ENCODE measurements around the gene MRPS18C. TPM values are rescaled to one million over a fixed set of nuclear protein-coding genes. Genes with fewer than 3 reads are reported as not detected.

The MRPS18C gene
- total and polyA plus RNA-seq, 10 of the 15 experiments (the other 5 are each of a cell fraction or from before 2014, with no cell fraction given) = 38.0 to 283 (median 78.8) TPM

DNA sequence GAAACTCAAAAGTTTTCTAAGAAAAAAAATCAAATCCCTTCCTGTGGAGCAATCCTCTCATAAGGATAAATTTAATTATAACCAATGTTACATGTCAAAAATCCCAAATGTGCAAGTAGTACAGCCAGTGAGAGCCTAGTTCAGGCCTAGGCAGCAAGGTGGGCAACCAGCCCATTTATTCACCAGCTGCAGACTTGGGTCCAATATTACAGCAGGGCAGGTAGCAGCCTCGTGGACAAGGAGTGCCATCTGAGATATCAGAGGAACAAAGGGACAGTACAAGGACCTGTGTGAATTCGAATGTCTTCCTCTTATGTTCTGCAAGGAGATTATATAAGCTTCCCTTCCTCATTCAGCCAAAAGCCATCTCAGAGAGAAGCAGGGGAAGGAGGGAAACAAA, 6.8 kb upstream of the MRPS18C start (continued):
- TF ChIP-seq, protein P1, sequence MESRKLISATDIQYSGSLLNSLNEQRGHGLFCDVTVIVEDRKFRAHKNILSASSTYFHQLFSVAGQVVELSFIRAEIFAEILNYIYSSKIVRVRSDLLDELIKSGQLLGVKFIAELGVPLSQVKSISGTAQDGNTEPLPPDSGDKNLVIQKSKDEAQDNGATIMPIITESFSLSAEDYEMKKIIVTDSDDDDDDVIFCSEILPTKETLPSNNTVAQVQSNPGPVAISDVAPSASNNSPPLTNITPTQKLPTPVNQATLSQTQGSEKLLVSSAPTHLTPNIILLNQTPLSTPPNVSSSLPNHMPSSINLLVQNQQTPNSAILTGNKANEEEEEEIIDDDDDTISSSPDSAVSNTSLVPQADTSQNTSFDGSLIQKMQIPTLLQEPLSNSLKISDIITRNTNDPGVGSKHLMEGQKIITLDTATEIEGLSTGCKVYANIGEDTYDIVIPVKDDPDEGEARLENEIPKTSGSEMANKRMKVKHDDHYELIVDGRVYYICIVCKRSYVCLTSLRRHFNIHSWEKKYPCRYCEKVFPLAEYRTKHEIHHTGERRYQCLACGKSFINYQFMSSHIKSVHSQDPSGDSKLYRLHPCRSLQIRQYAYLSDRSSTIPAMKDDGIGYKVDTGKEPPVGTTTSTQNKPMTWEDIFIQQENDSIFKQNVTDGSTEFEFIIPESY (IDR thresholded peaks at IDR 0.05) = no peak
- TF ChIP-seq HDGF (IDR thresholded peaks at IDR 0.05) (no peak), HCFC1 (IDR thresholded peaks at IDR 0.05; ENCODE audit: low read length) (no peak), GATAD2B (conservative IDR thresholded peaks at IDR 0.05; ENCODE audit: low read depth) (no peak), CHD4 (IDR thresholded peaks at IDR 0.05) (no peak)
- TF ChIP-seq, protein P2, sequence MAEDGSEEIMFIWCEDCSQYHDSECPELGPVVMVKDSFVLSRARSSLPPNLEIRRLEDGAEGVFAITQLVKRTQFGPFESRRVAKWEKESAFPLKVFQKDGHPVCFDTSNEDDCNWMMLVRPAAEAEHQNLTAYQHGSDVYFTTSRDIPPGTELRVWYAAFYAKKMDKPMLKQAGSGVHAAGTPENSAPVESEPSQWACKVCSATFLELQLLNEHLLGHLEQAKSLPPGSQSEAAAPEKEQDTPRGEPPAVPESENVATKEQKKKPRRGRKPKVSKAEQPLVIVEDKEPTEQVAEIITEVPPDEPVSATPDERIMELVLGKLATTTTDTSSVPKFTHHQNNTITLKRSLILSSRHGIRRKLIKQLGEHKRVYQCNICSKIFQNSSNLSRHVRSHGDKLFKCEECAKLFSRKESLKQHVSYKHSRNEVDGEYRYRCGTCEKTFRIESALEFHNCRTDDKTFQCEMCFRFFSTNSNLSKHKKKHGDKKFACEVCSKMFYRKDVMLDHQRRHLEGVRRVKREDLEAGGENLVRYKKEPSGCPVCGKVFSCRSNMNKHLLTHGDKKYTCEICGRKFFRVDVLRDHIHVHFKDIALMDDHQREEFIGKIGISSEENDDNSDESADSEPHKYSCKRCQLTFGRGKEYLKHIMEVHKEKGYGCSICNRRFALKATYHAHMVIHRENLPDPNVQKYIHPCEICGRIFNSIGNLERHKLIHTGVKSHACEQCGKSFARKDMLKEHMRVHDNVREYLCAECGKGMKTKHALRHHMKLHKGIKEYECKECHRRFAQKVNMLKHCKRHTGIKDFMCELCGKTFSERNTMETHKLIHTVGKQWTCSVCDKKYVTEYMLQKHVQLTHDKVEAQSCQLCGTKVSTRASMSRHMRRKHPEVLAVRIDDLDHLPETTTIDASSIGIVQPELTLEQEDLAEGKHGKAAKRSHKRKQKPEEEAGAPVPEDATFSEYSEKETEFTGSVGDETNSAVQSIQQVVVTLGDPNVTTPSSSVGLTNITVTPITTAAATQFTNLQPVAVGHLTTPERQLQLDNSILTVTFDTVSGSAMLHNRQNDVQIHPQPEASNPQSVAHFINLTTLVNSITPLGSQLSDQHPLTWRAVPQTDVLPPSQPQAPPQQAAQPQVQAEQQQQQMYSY (CRISPR knock-in tag; IDR thresholded peaks at IDR 0.05) = no peak
- TF ChIP-seq, protein P3, sequence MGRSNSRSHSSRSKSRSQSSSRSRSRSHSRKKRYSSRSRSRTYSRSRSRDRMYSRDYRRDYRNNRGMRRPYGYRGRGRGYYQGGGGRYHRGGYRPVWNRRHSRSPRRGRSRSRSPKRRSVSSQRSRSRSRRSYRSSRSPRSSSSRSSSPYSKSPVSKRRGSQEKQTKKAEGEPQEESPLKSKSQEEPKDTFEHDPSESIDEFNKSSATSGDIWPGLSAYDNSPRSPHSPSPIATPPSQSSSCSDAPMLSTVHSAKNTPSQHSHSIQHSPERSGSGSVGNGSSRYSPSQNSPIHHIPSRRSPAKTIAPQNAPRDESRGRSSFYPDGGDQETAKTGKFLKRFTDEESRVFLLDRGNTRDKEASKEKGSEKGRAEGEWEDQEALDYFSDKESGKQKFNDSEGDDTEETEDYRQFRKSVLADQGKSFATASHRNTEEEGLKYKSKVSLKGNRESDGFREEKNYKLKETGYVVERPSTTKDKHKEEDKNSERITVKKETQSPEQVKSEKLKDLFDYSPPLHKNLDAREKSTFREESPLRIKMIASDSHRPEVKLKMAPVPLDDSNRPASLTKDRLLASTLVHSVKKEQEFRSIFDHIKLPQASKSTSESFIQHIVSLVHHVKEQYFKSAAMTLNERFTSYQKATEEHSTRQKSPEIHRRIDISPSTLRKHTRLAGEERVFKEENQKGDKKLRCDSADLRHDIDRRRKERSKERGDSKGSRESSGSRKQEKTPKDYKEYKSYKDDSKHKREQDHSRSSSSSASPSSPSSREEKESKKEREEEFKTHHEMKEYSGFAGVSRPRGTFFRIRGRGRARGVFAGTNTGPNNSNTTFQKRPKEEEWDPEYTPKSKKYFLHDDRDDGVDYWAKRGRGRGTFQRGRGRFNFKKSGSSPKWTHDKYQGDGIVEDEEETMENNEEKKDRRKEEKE (IDR thresholded peaks at IDR 0.05) = no peak
- TF ChIP-seq, protein P4, sequence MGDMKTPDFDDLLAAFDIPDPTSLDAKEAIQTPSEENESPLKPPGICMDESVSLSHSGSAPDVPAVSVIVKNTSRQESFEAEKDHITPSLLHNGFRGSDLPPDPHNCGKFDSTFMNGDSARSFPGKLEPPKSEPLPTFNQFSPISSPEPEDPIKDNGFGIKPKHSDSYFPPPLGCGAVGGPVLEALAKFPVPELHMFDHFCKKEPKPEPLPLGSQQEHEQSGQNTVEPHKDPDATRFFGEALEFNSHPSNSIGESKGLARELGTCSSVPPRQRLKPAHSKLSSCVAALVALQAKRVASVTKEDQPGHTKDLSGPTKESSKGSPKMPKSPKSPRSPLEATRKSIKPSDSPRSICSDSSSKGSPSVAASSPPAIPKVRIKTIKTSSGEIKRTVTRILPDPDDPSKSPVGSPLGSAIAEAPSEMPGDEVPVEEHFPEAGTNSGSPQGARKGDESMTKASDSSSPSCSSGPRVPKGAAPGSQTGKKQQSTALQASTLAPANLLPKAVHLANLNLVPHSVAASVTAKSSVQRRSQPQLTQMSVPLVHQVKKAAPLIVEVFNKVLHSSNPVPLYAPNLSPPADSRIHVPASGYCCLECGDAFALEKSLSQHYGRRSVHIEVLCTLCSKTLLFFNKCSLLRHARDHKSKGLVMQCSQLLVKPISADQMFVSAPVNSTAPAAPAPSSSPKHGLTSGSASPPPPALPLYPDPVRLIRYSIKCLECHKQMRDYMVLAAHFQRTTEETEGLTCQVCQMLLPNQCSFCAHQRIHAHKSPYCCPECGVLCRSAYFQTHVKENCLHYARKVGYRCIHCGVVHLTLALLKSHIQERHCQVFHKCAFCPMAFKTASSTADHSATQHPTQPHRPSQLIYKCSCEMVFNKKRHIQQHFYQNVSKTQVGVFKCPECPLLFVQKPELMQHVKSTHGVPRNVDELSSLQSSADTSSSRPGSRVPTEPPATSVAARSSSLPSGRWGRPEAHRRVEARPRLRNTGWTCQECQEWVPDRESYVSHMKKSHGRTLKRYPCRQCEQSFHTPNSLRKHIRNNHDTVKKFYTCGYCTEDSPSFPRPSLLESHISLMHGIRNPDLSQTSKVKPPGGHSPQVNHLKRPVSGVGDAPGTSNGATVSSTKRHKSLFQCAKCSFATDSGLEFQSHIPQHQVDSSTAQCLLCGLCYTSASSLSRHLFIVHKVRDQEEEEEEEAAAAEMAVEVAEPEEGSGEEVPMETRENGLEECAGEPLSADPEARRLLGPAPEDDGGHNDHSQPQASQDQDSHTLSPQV (IDR thresholded peaks at IDR 0.05) = no peak

Measured in GM12878 (cell line).